DND-41 (cell line): Measurements from ENCODE around the gene CDKN2B-AS1.

ENCODE experiments used
- CTCF ChIP-seq: IDR thresholded peaks from 2 replicates; pipeline ENCODE4 v1.5.1; 2012; ENCODE audit warnings: borderline replicate concordance, low read length, moderate library complexity, mild to moderate bottlenecking; ENCODE audit not compliant: poor library complexity, severe bottlenecking; ENCODE audit errors: extremely low read depth
- EZH2 ChIP-seq: IDR thresholded peaks from 3 replicates; pipeline ENCODE4 v1.6.1; 2012; ENCODE audit warnings: borderline replicate concordance, low read depth, mild to moderate bottlenecking, moderate library complexity, low read length, inconsistent platforms; ENCODE audit not compliant: severe bottlenecking

GRCh38 chr9:22136461-22137096 is 142.0 kb downstream of the CDKN2B-AS1 start:
- no peak for TF ChIP-seq CTCF
- no peak for TF ChIP-seq EZH2
